Measurements from ENCODE around the gene RILPL2.
A peak's percentile ranks its signal among the peaks of the same experiment; 100 is the strongest.
"Not testable (repeated sequence)": the region's sequence is repeated elsewhere in the genome, so short reads cannot be mapped to it uniquely, and the experiment has no call there.

The RILPL2 gene, protein sequence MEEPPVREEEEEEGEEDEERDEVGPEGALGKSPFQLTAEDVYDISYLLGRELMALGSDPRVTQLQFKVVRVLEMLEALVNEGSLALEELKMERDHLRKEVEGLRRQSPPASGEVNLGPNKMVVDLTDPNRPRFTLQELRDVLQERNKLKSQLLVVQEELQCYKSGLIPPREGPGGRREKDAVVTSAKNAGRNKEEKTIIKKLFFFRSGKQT

DNA sequence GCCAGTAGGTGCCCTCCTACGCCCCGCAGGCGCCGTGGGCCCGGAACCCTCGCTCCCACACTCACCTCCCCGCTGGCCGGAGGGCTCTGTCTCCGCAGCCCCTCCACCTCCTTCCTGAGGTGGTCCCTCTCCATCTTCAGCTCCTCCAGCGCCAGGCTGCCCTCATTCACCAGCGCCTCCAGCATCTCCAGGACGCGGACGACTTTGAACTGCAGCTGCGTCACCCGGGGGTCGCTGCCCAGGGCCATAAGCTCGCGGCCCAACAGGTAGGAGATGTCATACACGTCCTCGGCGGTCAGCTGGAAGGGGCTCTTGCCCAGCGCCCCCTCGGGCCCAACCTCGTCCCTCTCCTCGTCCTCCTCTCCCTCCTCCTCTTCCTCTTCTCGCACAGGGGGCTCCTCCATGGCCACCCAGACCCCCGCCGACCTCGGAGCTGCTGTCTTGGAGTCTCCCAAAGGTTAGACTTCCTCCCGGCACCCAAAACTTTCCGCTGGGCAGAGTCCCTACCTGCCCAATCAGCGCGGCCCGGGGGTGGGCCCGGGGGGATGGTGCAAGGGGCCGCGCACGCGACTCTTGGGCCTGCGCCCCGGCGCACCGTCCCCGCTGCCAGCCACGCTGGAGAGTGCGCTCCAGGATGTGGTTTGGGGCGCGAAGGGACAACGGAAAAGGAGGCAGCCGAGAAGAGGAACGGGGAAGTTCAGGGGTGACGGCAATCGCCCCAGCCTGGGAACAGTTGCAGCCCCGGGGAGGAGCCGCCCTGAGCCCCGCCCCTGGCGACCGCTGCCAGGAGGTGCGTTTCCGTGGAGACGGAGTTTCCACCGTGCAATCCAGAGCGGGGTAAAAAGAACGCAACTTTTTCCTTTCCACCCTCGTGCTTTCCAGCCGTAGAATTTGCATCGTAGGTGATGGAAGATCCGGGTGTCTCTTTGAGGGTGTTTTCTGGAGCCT lies at the start of gene RILPL2:
Gene RILPL2 (minus strand): TSS at position 668 of the 948 bp plus-strand sequence. CDS start 264 bp downstream, at position 404.
- DNase-seq = peak; percentile 23 to 56

DNA sequence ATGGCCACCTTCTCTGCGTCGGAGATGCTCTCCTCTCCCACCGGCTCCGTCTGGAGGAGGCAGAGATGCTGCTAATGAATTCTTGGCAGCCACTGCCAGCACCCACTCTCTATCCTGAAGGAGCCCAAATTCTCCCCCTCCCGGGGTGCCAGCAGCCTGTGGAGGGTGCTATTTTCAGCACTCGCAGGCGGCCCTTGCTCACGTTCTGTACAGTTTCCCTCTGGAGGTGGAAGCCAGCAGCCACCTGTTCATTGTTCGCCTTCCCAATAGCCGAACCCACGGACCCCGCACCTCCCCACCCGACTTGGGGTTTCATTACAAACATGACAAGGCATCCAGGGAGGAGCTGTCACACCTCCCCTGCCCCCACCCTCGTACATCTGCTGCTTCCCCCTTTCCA lies 49.3 kb upstream of the RILPL2 start:
- no peak for DNase-seq

DNA sequence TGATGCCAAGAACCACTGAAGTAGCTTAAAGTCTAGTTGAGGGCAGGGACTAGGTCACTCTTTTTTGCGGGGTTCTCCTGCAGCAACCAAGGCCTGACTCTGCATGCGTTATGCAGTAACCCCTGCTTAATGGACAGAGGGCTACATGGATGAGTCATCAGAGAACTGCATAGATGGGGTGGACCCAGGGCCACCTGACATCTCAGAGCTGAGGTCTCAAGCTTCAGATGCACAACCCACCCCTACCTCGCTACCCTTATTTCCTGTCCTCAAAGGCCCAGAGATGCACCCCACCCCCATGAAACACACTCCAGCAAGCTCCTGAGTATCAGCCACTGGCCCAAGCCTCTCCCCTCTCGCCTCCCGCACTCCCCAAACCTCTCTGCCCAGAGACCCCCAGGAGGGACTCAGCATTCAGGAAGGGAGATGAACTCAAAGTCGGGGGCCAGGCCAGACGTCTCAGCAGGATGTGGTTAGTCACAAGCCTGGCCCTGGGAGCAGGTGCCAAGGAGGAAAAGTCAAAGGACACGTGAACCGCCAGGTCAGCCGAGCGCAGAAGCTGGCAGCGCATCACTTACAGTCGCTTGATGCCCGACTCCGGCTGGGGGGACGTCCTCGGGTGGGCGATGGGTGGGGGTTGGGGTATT lies 47.2 kb upstream of the RILPL2 start:
- DNase-seq = no peak

DNA sequence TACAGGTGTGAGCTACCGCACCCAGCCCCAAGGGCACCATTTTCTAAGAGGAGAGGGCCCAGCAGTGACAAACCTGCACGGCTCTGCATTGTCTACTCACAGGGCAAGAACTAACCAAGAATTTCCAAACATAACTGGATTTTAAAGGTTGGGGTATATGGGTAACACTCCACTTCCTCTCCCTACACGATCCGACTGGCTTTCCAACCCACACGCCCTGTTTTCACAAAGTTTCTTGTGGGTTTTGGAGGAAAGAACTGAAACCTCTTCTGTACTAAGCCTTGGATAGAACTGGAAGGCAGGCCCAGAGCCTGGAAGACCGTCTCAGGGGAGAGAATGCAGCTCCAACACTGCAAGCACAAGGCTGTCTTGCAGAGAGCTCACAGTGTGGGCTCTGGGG lies 46.4 kb upstream of the RILPL2 start:
- DNase-seq = no peak

DNA sequence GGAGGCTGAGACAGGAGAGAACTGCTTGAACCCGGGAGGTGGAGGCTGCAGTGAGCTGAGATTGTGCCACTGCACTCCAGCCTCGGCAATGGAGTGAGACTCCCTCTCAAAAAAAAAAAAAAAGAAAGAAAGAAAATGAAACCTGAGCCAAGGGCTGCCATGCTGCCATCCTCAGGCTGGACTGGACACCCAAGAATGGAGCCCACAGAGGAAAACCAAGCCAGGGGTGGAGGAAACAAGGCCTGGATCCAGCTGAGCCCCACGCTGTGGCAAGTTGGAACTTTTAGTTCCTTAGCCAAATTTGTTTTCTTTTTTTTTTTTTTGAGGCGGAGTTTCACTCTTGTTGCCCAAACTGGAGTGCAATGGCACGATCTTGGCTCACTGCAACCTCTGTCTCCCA lies 44.8 kb upstream of the RILPL2 start:
- not testable (repeated sequence) for DNase-seq

DNA sequence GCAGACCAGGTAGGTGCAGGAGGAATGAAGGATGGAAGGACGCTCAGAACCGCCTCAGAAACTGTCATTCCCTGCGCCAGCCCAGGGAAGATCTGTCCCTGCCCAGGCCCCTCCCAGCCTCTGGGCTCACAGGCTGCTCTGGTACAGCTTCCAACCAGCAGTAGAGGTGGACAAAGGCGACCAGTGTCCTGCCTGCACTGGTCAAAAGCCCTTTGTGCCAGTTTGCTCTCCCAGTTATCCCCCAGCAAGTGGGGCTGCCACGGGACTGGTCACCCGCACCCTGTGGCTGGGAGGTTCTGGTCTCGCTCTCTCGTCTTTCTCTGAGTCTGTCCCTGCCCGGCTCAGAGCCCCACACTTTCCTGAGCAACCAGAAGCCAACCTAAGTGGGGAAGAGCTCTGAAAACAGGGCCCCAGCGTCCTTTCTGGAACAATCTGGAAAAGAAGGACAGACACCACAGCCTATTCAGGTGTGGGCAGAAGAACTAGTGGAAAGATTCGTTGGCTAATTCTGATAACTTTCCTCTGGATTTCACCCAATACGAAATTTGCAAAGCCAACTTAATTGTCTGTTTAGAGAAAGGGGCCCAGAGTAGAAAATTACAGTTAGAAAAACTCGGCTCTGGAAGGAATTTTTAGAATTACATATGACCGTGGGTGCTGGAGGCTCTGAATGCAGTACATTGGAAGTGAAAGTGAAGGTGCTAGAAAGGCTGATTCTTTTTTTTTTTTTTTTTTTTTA lies 43.1 kb upstream of the RILPL2 start:
- DNase-seq = no peak

DNA sequence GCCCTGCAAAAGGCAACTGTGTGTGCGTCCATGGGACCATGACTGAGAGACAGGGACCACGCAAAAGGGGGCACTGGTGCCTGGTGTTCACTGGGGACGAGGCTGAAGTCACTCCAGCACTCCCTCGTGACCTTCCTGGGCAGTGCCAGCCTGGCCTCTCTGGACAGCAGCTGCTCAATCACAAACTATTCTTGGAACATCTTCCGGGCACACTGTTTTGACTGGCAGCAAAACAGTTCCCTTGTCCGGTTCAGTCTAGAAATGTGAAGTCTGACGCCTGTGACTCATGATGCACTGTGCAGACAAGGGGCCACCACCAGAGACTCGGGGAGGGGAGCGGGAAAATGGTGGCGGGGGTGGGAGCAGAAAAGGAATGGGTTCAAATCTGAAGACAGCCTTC lies 42.3 kb upstream of the RILPL2 start:
- no peak for DNase-seq

DNA sequence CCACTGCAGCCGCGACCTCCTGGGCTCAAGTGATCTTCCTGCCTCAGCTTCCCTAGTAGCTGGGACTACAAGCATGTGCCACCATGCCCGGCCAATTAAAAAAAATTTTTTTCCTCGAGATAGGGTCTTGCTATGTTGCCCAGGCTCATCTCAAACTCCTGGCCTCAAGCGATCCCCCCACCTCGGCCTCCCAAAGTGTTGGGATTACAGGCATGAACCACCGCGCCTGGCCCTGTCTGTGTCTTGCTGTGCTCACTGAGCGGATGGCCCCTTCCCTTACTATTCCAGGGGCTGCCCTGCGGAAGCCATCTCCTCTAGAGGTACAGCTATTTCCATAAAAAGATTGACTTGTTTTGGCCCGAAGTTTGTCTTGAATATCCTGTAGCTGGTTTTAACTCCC lies 41.6 kb upstream of the RILPL2 start:
- no peak for DNase-seq

DNA sequence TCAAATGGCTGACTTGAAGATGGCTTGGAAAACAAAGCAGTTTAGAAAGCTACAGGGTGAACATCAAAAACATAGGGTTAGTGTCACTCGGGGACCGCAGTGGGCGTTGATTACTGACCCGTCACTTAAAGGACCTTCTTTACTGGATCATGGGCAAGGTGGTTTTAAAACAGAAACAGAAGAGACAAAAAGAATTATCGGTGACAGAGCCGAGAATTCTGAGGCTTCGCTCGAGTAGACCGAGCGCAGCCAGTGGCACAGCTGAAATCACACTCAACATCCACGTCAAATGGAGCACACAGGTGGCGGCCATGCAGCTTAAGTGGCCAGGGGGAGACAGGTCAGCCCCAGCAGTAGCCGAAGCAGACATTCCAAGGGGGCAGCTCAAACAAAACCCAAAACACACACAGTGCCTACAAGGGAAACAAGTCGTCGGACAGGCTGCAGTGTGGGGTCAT lies 38.8 kb upstream of the RILPL2 start:
- DNase-seq = no peak

DNA sequence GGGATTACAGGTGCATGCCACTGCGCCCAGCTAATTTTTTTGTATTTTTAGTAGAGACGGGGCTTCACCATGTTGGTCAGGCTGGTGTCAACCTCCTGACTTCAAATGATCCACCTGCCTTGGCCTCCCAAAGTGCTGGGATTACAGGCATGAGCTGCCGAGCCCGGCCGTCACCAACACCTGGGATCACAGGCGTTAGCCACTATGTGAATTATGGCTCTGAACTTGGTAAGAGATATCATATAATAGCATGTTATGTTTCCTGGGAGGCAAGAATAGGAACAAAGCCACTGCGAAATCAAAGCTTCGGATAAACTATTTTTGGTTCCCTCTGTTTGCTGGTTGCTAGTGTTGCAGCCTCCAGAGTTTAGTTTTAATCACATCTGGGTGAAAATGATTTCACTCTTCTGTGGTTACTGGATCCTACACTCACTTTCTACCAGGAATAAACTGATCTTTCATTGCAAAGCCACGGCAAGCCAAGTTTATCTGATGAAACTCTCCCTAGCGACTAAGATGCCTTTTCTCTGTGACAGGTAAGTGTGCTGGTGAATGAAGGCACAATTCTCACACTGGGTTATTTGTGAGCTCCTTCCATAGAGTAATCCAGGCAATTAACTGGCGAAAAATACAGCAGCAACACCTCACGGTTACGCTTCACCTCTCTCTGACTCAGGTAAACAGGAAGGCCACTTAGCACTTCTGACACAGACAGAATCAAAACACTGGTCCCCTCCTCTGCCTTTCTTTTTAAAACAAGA lies 38.2 kb upstream of the RILPL2 start:
- DNase-seq = no peak

DNA sequence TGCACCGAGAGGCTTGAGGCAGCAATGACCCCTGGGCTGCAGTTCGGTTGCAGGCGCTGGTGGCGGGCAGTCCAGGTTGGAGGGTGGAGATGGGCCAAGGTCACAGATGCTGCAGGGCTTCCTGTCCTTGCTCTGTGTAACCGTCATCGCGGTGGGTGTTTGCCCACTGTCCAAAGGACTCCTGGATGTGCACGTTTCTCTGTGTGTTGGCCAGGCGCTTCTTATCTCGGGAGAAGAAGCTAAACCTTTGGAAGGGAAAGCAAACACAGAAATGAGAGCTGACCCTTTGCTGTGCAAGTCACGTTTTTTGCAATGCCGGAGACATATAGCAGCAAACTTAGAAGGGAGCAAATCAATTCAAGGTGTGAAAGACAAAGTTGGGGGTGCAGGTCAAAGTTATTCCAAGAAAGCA lies 36.0 kb upstream of the RILPL2 start:
- DNase-seq = no peak

DNA sequence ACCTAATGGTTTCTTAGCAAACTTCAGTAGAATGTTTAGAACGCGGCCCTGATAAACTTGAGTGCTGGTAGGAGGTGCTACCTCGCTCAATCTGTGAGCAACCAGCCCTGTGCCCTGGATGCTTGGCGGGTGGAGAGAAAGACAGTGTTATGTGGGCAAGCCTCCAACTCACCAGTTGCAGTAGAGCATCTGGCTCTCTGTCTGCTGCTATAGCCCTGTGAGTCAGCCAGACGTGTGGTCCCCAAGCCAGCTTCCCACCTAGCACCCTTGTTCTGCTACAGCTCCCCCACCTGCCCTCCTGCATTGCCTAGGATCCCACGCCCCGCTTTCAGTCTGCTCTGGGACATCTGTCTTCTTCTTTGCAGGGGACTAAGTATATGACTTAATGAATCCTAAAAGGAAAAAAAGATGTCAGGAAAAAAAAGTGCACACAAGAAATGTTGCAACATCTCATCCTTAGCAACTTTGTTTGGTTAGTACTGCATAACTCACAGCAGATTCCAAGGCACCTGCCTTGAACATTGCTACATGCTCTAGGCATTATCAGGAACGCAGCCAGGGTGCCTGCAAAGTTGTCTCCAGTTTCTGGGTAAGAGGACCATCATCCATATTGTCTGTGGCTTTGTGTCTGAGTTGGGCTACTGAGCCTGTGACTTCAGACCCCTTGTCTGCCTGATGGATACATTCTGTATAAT lies 35.0 kb upstream of the RILPL2 start:
- no peak for DNase-seq

DNA sequence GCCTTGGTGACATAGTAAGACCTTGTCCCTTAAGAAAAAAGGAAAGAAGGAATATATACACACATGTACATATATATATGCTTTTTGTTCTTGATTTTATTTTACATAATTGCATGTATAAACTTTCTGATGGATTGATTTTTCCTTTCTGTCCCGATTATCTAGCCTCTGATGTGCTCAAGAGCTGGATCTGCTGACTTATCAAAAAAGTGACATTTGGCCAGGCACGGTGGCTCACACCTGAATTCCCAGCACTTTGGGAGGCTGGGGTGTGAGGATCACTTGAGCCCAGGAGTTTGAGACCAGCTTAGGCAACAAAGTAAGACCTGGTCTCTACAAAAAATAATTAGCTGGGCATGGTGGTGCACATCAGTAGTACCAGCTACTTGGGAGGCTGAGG lies 33.5 kb upstream of the RILPL2 start:
- no peak for DNase-seq

DNA sequence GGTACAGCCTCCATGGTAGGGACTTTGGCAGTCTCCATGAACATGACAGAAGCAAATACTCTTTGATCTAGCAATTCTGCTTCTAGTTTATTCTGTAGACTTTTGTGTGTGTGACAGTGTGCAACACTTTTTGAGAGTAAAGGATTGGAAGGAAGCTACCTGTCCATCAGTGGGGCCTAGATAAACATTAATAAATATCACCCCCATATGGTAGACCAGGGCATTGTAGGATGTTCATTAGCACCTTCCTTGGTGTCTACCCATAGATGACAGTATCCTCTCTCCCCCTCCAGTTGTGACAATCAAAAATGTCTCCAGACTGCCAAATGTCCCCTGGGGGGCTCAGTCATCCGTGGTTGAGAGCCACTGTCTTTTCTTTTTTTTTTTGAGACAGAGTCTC lies 32.3 kb upstream of the RILPL2 start:
- DNase-seq = peak in 1 of 2 experiments; percentile 43

DNA sequence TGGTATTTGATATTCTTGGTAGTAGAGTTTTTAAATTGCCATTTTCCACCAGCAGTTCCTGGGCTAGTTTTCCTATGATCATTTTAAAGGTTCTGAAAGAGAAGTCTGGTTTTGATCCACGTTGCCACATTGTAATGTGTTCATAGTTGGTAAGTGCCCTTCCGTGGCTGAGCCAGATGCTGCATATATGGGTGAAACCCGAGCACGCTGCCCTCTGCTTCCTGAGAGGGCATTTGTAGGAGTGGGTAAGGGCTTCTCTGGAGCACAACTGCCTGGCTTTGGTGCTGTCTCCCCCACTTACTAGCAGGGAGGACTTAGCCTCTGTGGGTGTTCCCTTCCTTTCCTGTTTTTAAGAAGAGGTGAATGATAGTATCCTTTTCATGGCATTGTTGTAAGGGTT lies 28.6 kb upstream of the RILPL2 start:
- DNase-seq = peak in 1 of 2 experiments; percentile 52

DNA sequence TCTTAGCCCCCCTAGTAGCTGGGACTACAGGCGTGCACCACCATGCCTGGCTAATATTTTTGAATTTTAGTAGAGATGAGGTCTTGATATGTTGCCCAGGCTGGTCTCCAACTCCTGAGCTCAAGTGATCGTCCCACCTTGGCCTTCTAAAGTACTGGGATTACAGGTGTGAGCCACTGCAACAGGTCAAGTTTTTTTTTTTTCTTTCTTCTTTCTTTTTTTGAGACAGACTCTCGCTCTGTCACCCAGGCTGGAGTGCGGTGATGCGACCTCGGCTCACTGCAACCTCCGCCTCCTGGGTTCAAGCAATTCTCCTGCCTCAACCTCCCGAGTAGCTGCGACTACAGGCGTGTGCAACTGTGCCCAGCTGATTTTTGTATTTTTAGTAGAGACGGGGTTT lies 26.7 kb upstream of the RILPL2 start:
- DNase-seq = not testable (repeated sequence)

DNA sequence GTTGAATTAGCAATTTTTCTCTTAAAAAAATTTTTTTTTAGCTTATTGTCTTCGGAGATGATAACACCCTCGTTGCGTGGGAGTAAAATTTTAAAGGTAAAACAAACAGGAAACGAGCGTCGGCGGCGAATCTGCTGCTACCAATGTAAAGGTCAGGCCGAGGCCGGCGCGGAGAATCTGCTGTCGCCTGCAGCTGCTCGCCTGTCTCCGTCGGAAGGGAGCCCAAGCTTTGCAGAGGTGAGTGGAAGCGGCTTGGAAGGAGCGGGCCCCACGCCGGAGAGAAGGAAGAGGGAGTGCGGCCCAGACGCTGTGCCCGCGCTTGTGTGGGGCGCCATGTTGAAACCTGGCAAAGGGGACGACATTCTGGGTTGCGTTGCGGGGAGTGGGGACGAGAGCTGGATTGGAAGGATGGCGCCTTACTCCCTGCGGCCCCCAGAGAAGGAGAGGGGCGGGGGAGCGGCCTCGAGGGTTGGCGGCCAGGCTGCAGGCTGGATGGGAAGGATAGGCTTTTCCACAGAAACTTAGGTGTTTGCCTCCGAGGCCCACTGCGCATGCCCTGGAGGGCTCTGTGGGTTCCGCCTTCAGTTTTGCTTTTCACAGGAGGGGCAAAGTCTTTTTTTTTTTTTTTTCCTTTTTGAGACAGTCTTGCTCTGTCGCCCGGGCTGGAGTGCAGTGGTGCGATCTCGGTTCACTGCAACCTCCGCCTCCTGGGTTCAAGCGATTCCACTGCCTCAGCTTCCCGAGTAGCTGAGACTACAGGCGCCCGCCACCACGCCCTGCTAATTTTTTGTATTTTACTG lies 21.7 kb upstream of the RILPL2 start, which contains the start of gene SNRNP35:
Gene SNRNP35 (plus strand): TSS at position 160 of the 800 bp plus-strand sequence. CDS start 7,402 bp downstream, outside the sequence.
- DNase-seq = peak; percentile 79 to 81

DNA sequence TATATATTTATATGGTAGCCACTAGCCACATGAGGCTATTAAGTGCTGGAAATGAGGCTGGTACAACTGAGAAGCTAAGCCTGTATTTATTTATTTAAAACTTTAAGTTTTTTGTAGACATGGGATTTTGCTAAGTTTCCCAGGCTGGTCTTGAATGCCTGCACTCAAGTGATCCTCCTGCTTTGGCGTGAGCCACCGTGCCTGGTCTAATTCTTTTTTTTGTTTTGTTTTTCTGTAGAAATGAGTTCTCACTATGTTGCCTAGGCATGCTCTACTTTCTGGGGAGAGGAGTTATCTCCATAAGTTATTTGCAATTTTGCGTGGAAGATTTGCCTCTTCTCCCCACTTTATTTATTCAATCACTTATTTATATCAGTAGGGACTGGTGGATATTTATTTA lies 16.7 kb upstream of the RILPL2 start:
- no peak for DNase-seq

DNA sequence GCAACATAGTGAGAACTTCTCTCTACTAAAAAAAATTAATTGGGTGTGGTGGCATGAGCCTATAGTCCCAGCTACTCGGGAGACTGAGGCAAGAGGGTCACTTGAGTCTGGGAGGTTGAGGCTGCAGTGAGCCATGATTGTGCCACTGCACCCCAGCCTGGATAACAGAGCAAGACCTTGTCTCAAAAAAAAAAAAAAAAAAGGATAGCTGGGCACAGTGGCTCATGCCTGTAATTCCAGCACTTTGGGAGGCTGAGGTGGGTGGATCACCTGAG lies 15.7 kb upstream of the RILPL2 start:
- DNase-seq = not testable (repeated sequence)

DNA sequence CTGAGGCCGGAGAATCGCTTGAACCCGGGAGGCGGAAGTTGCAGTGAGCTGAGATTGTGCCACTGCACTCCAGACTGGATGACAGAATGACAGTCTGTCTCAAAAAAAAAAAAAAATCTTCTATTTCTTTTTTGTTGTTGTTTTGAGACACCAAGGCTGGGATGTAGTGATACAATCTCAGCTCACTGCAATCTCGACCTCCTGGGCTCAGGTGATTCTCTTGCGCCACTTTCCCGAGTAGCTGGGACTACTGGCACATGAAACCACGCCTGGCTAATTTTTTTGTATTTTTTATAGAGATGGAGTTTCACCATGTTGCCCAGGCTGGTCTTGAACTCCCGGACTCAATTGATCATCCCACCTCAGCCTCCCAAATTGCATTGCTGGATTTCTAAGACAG lies 14.2 kb upstream of the RILPL2 start:
- DNase-seq = no peak

DNA sequence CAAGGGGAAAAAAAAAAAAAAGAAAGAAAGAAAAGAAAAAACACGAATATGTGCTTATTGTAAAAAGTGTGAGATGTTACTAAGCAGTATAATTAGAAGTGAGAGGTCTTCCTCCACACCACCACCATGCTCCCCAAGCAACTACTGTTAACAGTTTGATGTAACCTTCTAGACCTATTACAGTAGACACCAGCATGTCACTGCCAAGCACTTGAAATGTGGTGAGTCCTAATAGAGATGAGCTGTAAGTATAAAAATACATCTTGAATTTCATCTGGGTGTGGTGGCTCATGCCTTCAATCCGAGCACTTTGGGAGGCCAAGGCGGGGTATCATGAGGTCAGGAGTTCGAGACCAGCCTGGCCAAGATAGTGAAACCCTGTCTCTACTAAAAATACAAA lies 13.4 kb upstream of the RILPL2 start:
- DNase-seq = no peak

All from NCI-H524 (cell line).